Measurements from ENCODE around the gene NELL2. TPM values are rescaled to one million over a fixed set of nuclear protein-coding genes. Genes with fewer than 3 reads are reported as not detected.
"Not testable (repeated sequence)": the region's sequence is repeated elsewhere in the genome, so short reads cannot be mapped to it uniquely, and the experiment has no call there.

The NELL2 gene
- 20.0 and 27.5 TPM in 2 replicates for total RNA-seq

DNA sequence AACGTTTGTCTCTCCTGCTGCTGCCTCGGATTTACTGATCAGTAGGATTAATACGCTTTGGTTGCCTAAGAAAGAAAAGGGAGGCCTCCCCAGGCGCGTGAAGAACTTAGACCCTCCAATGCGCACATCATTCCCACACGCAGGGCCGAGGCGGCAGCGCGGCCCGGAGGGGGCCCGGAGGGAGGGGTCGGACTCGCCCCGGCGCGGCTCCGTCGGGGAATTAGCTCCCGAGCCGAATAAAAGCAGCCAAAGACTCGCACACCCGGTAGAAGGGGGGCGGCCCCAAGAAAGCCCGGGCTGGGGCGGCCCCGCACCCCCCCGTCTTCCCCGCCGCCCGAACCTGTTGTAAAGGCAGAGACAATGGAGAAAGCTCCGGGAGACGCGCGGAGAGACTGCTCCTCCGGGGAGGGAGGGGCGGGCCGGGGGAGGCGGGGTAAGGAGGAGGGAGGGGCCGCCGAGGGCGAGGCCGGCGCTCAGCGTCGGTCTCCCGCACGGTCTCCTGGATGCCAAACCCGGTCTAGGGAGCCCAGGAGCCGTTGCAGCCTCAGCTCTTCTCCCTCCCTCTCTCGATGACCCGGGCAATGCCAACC is at the start of gene NELL2:
NELL2 (minus strand) TSS at position 362 of the 590 bp plus-strand sequence. CDS start 446 bp downstream, outside the sequence.
- peak; percentile 83 for DNase-seq
- intact Hi-C loops (cut with micrococcal nuclease), result loop anchor here (1.0 kb wide), 1 partner anchor 48 kb away; no protein-coding TSS in a partner anchor
- peaks cover 11% of the 10 kb centered on the region for H3K9me3 Mint-ChIP-seq
- peaks cover 1% of the 10 kb centered on the region for H3K36me3 Mint-ChIP-seq (ENCODE audit: low read depth)
- H3K27me3 Mint-ChIP-seq, result peaks cover 39% of the 10 kb centered on the region
- H3K4me3 Mint-ChIP-seq, result peak within 1 kb of the TSS; percentile 93
- H3K27ac Mint-ChIP-seq, result peak within 1 kb of the TSS; percentile 89
- peaks cover 39% of the 10 kb centered on the region for H3K4me1 Mint-ChIP-seq

DNA sequence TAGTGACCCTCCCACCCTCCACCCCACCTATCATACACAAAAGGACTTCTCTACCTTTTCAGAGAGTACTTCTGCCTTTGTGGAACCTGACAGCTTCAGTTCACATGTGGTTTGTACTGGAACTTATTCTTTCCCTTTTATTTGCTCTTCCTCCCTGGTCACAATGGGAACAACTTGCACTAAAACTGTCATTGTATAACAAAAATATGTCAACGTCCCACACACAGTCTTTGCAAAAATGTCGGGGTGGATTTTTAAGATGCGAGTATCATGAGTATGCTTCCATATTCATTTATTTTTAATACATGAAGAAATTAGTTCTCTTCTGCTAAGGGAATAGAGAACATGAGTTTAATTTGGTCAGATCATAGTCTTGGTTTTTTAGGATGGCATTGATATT is 45.6 kb upstream of the NELL2 start:
- H3K4me3 Mint-ChIP-seq, result no peak overlapping the region
- no peaks in the 10 kb centered on the region for H3K4me1 Mint-ChIP-seq
- H3K36me3 Mint-ChIP-seq (ENCODE audit: low read depth), result no peaks in the 10 kb centered on the region
- H3K9me3 Mint-ChIP-seq, result no peaks in the 10 kb centered on the region
- intact Hi-C loops (cut with micrococcal nuclease), result no loop called here
- DNase-seq, result no peak
- no peak overlapping the region for H3K27ac Mint-ChIP-seq
- peaks cover 4% of the 10 kb centered on the region for H3K27me3 Mint-ChIP-seq

DNA sequence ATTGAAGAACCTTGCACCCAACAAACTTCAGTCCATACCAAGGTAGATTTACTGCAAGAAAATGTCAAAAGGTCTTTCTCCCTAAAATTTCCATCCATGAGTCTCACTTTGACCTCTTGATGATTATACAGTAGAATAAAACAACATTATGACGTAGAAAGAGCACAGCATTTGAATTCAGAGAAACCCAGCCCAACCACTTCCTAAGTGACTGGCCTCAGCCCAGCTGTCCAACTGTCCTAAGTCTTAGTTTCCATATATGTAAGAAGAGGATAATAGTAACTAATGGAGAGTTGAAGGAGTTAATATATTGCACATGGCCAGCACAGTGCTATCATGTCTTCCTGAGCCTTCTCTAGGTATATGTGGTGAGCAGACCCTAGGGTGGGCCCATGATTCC is 41.0 kb upstream of the NELL2 start:
- DNase-seq, result no peak
- H3K4me3 Mint-ChIP-seq, result no peak overlapping the region
- intact Hi-C loops (cut with micrococcal nuclease), result no loop called here
- H3K27me3 Mint-ChIP-seq, result peaks cover 2% of the 10 kb centered on the region
- H3K4me1 Mint-ChIP-seq, result no peaks in the 10 kb centered on the region
- H3K27ac Mint-ChIP-seq, result no peak overlapping the region
- H3K9me3 Mint-ChIP-seq, result no peaks in the 10 kb centered on the region
- no peaks in the 10 kb centered on the region for H3K36me3 Mint-ChIP-seq (ENCODE audit: low read depth)

DNA sequence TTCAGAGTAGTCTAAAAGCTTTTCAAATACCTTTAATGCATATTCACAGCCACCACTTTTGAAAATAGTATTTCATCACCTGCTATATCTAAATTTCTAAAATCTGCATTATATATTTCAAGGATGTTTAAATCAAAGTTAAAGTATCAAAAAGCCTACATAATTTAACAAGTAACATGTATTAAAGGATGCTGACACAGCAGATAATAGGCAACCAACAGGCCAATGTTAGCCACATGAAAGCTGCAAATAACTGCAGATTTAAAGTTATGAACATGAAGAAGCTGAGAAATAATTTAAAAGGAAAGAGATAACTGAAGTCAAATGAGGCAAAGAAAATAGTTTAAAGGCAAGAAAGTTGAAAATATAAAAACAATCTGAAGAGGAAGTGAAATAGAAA is 39.8 kb upstream of the NELL2 start:
- Mint-ChIP-seq H3K4me3 (no peak overlapping the region), H3K27ac (no peak overlapping the region), H3K9me3 (no peaks in the 10 kb centered on the region), H3K36me3 (ENCODE audit: low read depth) (no peaks in the 10 kb centered on the region), H3K27me3 (peaks cover 2% of the 10 kb centered on the region), H3K4me1 (no peaks in the 10 kb centered on the region)
- intact Hi-C loops (cut with micrococcal nuclease), result no loop called here
- no peak for DNase-seq

DNA sequence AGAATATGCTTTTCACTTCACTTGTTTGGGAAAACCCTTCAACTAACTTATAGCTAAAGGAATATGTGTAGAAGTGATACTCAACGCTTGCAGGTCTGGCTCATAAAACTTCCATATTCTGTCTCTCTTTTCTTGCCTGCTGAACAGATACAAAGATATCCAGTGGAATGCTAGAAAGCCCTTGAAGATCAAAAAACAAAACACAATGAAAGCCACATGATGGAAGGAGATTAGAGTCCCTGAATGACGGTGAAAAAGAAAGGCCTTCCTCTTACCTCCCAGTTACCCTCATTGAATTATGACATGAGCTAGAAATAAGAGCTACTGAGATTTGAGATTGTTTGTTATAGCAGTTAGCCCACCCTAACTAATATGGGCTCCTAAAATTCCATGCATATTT is 28.2 kb upstream of the NELL2 start:
- H3K27ac Mint-ChIP-seq, result no peak overlapping the region
- DNase-seq, result no peak
- H3K9me3 Mint-ChIP-seq, result peaks cover 17% of the 10 kb centered on the region
- no peaks in the 10 kb centered on the region for H3K27me3 Mint-ChIP-seq
- H3K4me1 Mint-ChIP-seq, result no peaks in the 10 kb centered on the region
- H3K36me3 Mint-ChIP-seq (ENCODE audit: low read depth), result no peaks in the 10 kb centered on the region
- H3K4me3 Mint-ChIP-seq, result no peak overlapping the region
- intact Hi-C loops (cut with micrococcal nuclease), result no loop called here

DNA sequence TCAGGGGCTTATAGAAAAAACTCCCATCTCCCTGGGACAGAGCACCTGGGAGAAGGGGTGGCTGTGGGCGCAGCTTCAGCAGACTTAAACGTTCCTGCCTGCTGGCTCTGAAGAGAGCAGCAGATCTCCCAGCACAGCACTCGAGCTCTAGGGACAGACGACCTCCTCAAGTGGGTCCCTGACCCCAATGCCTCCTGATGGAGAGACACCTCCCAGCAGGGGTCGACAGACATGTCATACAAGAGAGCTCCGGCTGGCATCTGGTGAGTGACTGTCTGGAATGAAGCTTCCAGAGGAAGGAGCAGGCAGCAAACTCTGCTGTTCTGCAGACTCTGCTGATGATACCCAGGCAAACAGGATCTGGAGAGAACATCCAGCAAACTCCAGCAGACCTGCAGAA is 22.0 kb upstream of the NELL2 start:
- H3K9me3 Mint-ChIP-seq, result peaks cover 29% of the 10 kb centered on the region
- H3K36me3 Mint-ChIP-seq (ENCODE audit: low read depth); H3K4me1 Mint-ChIP-seq; H3K4me3 Mint-ChIP-seq; DNase-seq; H3K27ac Mint-ChIP-seq; H3K27me3 Mint-ChIP-seq; intact Hi-C loops (cut with micrococcal nuclease): not testable (repeated sequence)

DNA sequence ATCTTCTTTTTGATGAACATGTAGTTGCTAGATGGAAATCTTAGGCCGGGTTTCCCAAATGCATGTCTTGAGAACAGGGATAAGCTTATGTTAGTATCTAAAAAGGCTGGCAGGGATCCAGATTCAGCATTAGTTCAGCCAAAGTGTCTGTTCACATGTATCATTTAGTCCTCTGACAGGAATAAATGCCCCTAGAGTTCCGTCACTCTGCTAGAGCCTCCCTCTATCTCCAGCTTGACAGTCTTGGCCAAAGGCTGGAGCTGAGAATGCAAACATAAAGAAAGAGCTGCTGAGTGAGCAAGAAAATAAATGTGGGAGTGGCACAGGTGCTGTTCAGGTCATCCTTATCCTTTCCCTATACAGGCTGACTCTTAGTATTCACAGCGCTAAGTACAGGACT is 13.8 kb upstream of the NELL2 start:
- Mint-ChIP-seq H3K9me3 (no peaks in the 10 kb centered on the region), H3K27me3 (peaks cover 3% of the 10 kb centered on the region), H3K27ac (no peak overlapping the region), H3K36me3 (ENCODE audit: low read depth) (no peaks in the 10 kb centered on the region), H3K4me1 (no peaks in the 10 kb centered on the region), H3K4me3 (no peak overlapping the region)
- no peak for DNase-seq
- intact Hi-C loops (cut with micrococcal nuclease), result no loop called here

DNA sequence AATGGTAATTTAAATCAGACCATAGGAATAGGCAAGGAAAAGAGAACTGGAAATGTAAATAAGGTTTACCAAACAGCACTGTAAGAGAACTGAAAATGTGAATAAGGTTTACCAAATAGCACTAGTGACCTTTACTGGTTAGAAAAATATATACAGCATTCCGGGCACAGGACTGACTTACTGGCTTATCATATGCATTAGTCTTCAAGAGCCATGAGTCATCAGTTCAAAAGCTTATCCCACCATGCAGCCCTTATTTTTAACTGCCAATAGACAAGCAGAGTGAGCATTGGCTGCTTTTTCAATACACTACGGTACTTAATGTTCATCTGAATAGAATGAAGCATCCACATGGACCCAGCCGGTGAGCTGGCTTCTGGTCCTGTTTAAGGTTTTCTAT is 13.0 kb upstream of the NELL2 start:
- DNase-seq, result no peak
- Mint-ChIP-seq H3K36me3 (ENCODE audit: low read depth) (no peaks in the 10 kb centered on the region), H3K4me3 (no peak overlapping the region), H3K27me3 (peaks cover 1% of the 10 kb centered on the region), H3K9me3 (no peaks in the 10 kb centered on the region), H3K4me1 (no peaks in the 10 kb centered on the region), H3K27ac (no peak overlapping the region)
- intact Hi-C loops (cut with micrococcal nuclease), result no loop called here

DNA sequence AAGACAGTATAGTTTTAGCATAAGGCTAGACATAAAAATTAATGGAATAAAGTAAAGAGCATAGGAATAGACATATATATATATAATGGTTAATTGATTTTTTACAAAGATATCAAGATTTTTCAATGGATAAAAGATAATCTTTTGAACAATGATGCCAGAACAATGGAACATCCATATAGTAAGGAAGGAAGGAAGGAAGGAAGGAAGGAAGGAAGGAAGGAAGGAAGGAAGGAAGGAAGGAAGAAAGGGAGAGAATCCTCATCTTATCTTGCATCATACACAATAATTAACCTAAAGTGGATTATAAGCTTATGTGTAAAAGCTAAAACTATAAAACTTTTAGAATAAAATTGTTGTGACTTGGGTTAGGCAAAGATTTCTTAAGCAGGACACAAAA is 9.8 kb upstream of the NELL2 start:
- no peak overlapping the region for H3K4me3 Mint-ChIP-seq
- H3K4me1 Mint-ChIP-seq, result no peaks in the 10 kb centered on the region
- intact Hi-C loops (cut with micrococcal nuclease), result no loop called here
- H3K27me3 Mint-ChIP-seq, result peaks cover 1% of the 10 kb centered on the region
- no peak overlapping the region for H3K27ac Mint-ChIP-seq
- DNase-seq, result no peak
- H3K36me3 Mint-ChIP-seq (ENCODE audit: low read depth), result peaks cover 4% of the 10 kb centered on the region
- peaks cover 5% of the 10 kb centered on the region for H3K9me3 Mint-ChIP-seq

DNA sequence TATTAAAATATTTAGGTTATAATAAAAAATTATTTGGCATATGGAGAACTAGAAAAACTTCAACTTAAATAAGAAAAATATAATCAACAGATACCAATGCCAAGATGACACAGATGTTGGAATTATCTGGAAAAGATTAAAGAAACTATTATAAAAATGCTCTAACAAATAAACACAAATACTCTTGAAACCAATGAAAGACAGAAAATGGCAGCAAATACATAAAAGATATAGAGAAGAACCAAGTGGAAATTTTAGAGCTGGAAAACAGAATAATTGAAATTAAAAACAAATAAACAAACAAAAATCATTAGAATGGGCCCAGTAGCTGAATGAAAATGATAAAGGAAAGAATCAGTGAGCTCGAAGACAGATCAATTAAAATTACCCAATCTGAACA is 5.1 kb upstream of the NELL2 start:
- intact Hi-C loops (cut with micrococcal nuclease), result no loop called here
- Mint-ChIP-seq H3K36me3 (ENCODE audit: low read depth) (peaks cover 4% of the 10 kb centered on the region), H3K27ac (no peak overlapping the region), H3K9me3 (peaks cover 16% of the 10 kb centered on the region), H3K27me3 (peaks cover 28% of the 10 kb centered on the region), H3K4me3 (no peak overlapping the region), H3K4me1 (peaks cover 7% of the 10 kb centered on the region)
- no peak for DNase-seq

DNA sequence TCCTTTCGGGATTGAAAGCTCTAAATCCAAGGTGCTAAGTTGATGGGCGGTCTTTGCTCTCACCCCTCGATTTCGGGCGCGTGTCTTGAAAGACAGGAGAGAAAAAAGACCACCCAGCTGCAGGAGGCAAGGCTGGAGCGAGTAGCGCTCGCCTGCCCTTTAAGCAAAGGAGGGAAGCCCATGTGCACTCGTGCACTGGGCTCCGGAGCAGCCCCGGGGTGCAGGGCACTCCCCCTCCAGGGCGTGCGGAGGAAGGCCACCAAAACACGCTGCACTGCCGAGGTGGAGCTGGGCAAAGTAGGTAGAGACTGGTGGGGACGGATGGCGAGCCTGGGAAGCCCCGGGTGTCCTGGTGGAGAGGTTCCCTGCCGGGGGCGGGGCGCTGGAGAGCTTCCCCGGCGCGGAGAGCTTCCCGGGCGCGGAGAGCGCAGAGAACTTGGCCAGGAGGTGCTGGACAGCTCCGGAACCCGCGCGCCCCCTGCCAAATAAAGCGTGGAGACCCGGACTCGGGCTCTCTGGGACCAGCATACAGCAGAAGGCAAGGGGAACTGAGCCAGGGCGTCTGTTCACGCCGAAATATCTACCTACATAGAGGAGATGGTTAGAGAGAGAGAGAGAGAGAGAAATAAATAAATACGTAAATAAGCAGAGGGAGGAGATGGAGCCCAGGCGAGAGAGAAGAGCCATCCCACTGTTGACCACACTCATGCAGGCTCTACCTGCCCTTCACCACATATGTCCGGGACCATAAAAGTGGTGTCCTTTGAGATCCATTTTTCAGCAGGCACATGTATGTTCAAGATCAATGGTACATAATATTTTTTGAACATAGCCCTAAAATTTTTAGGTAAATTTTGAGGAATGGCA is 662 bp upstream of the NELL2 start:
- Mint-ChIP-seq H3K9me3 (peaks cover 16% of the 10 kb centered on the region), H3K4me1 (peaks cover 34% of the 10 kb centered on the region), H3K4me3 (peak overlapping the region; percentile 93), H3K27ac (peak overlapping the region; percentile 10), H3K27me3 (peaks cover 39% of the 10 kb centered on the region), H3K36me3 (ENCODE audit: low read depth) (peaks cover 4% of the 10 kb centered on the region)
- peak; percentile 83 for DNase-seq
- intact Hi-C loops (cut with micrococcal nuclease), result no loop called here

DNA sequence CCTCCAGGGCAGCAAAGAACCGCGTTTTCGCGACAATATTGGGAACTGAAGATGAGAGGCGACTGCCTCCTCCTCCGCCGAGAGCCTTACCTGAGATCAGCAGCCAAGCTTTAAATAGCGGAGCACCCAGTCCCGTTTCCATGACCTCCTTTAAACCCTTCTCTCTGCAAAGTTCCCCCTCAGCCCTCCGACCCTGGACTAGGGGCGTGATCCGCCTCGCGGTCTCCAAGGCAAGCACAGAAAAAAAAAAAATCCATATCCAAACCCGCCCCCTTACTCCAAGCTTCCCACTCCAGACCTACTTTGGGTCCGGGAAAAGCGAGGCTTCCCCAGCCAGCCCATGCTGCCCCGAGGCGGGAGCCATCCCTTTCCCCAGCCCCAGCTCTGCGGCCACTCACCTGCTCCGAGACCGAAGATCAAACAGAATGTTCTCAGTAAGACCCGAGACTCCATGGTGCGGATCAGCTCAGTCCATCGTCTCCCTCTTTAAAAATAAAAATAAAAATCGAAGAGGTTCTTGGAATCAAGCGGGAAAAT is 630 bp downstream of the NELL2 start:
- peak; percentile 67 for DNase-seq
- Mint-ChIP-seq H3K27me3 (peaks cover 39% of the 10 kb centered on the region), H3K36me3 (ENCODE audit: low read depth) (peaks cover 6% of the 10 kb centered on the region), H3K9me3 (peaks cover 15% of the 10 kb centered on the region), H3K4me1 (peaks cover 43% of the 10 kb centered on the region), H3K27ac (peak overlapping the region; percentile 89), H3K4me3 (peak overlapping the region; percentile 93)
- intact Hi-C loops (cut with micrococcal nuclease), result loop anchor here (1.0 kb wide), 1 partner anchor 47 kb away; no protein-coding TSS in a partner anchor

DNA sequence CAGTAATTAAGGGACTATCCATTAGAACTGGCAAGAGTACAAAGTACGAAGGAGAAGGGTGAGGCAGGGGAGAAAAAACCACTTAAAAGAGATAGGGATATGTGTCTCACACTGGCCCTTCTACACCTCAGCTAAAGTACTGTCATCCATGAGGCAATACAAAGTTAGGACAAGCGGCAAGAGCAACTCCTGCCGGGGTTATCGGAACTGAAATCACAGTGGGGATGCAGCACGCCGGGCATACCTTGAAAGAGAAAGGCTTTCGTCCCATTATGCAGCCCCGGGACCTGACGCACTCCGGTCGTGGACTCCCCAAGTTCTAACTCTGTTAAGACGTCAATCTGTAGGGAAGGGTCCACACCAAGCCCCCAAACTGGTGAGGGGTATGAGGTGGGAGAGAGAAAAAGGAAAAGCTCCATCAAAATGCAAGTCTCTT is 1.1 kb downstream of the NELL2 start:
- DNase-seq, result peak; percentile 76
- intact Hi-C loops (cut with micrococcal nuclease), result loop anchor here (1.0 kb wide), 4 partner anchors 27 to 101 kb away; no protein-coding TSS in a partner anchor
- Mint-ChIP-seq H3K27me3 (peaks cover 38% of the 10 kb centered on the region), H3K9me3 (peaks cover 18% of the 10 kb centered on the region), H3K4me3 (peak overlapping the region; percentile 93), H3K27ac (peak overlapping the region; percentile 89), H3K4me1 (peaks cover 46% of the 10 kb centered on the region), H3K36me3 (ENCODE audit: low read depth) (peaks cover 11% of the 10 kb centered on the region)

DNA sequence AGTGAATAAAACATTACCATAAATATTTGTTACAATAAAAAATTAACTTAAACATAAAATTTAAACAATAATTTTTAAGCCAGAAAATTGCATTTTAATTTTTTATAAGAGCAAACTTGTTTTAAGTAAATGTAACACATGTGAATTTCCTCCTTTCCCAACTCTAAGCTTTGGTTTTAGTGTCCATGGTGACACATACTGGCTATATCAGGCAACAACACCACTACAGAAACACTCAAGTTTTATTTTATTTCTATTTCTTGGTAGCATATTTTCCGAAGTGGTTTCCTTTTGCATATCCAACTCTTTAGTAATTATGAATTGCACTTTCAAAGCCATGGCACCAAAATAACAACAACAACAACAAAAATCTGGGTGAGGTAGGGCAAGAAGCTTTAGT is 2.2 kb downstream of the NELL2 start:
- H3K4me3 Mint-ChIP-seq, result peak overlapping the region; percentile 93
- H3K36me3 Mint-ChIP-seq (ENCODE audit: low read depth), result peaks cover 14% of the 10 kb centered on the region
- H3K4me1 Mint-ChIP-seq, result peaks cover 50% of the 10 kb centered on the region
- H3K9me3 Mint-ChIP-seq, result peaks cover 13% of the 10 kb centered on the region
- H3K27ac Mint-ChIP-seq, result peak overlapping the region; percentile 42
- DNase-seq, result no peak
- intact Hi-C loops (cut with micrococcal nuclease), result loop anchor here (1.0 kb wide), 3 partner anchors 26 to 100 kb away; no protein-coding TSS in a partner anchor
- H3K27me3 Mint-ChIP-seq, result peaks cover 30% of the 10 kb centered on the region
